ENCODE data around the gene SRSF4. TPM values are rescaled to one million over a fixed set of nuclear protein-coding genes. Genes with fewer than 3 reads are reported as not detected.

SRSF4 gene
- total and polyA plus RNA-seq, 9 of the 15 experiments (the other 6 are each of a cell fraction or from before 2014, with no cell fraction given): 15.9 to 132 (median 82.0) TPM

- TF ChIP-seq ARID4B (CRISPR knock-in tag; IDR thresholded peaks at IDR 0.05) (peak; percentile 91; the same call in 1 of the 2 replicates), ZNF644 (tag; IDR thresholded peaks at IDR 0.05; ENCODE audit: low read depth) (0 out of 2 replicates have a peak, but pooled peaks have one; percentile 55), GMEB1 (CRISPR knock-in tag; IDR thresholded peaks at IDR 0.05) (peak; percentile 20; the same call in 1 of the 2 replicates), HNRNPH1 (optimal IDR thresholded peaks at IDR 0.05; ENCODE audit: low read depth, low read length) (no peak), ZBTB40 (IDR thresholded peaks at IDR 0.05) (0 out of 2 replicates have a peak, but pooled peaks have one; percentile 36), ZBTB40 (CRISPR knock-in tag; IDR thresholded peaks at IDR 0.05) (no peak), ZNF766 (CRISPR knock-in tag; conservative IDR thresholded peaks at IDR 0.05) (peak; percentile 31; the same call in 1 of the 2 replicates), ZKSCAN1 (IDR thresholded peaks at IDR 0.05; ENCODE audit: low read depth, low read length) (0 out of 2 replicates have a peak, but pooled peaks have one; percentile 57), NFXL1 (CRISPR knock-in tag; IDR thresholded peaks at IDR 0.05) (no peak), TARDBP (IDR thresholded peaks at IDR 0.05) (no peak), RBM39 (optimal IDR thresholded peaks at IDR 0.05; ENCODE audit: low read depth, low read length) (no peak)
These were observed 21.1 kb upstream of the SRSF4 start (continued) for GRCh38 chr1:29202584-29203340.

Data from K562 (cell line).